Measurements from ENCODE around the gene NTRK3.

The NTRK3 gene

GRCh38 chr15:88048755-88049154 lies 207.8 kb downstream of the NTRK3 start:
- DNase-seq (ENCODE audit: low read depth): no peak
- TF ChIP-seq CTCF (IDR thresholded peaks at IDR 0.05; ENCODE audit: low read depth, low read length, missing control alignments): no peak
- in situ Hi-C loops (cut with HindIII; ENCODE audit: low sequenced_read_pairs): no loop called here
- H3K4me3 ChIP-seq (ENCODE audit: low read depth, low read length): no peak overlapping the region

DNA sequence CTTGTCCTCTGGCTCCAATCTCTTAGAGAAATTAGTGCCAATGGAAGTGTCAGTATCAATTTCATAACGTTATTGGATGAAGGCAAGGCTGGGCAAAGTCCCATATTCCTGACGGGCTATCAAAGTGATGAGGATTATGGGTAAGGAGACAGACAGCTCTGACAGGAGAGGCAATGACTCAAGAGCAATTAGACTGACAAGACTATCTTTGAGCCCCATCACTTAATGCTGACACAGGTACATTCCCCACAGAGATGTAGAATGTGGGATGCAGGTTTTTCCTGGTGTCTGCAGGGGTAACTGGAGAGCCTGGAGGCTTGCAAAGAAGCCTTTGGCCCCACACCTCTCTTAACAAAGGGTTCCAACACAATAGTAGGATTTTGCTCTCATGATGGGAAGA lies 208.3 kb downstream of the NTRK3 start:
- in situ Hi-C loops (cut with HindIII; ENCODE audit: low sequenced_read_pairs): no loop called here
- TF ChIP-seq CTCF (IDR thresholded peaks at IDR 0.05; ENCODE audit: low read depth, low read length, missing control alignments): no peak
- H3K4me3 ChIP-seq (ENCODE audit: low read depth, low read length): no peak overlapping the region
- DNase-seq (ENCODE audit: low read depth): no peak

DNA sequence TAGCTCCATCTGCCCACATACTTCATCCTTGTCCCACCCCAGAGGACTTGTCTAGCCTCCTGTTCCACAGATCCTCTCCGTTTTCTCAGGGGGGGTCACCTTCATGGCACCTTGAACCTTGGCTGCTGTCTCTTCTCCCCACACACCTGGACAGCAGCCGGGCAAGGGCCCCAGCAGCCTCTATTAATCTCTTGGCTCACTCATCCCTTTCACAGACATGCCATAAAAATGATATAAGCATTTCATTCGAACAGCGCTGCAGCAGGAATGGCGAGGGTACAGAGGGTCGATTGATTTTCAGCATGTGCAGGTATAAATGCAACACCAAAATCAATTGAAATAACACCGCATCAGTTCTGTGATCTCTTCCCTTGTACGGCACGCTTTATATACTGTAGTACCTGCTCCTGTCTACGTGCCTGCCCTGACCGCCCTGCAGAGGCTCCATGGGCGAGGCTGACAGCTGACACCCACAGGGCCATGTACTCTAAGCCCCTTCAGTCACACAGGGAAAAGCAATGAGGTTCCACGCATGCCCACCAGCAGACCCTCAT lies 209.9 kb downstream of the NTRK3 start:
- H3K4me3 ChIP-seq (ENCODE audit: low read depth, low read length): no peak overlapping the region
- in situ Hi-C loops (cut with HindIII; ENCODE audit: low sequenced_read_pairs): no loop called here
- no peak for TF ChIP-seq CTCF (IDR thresholded peaks at IDR 0.05; ENCODE audit: low read depth, low read length, missing control alignments)
- no peak for DNase-seq (ENCODE audit: low read depth)

DNA sequence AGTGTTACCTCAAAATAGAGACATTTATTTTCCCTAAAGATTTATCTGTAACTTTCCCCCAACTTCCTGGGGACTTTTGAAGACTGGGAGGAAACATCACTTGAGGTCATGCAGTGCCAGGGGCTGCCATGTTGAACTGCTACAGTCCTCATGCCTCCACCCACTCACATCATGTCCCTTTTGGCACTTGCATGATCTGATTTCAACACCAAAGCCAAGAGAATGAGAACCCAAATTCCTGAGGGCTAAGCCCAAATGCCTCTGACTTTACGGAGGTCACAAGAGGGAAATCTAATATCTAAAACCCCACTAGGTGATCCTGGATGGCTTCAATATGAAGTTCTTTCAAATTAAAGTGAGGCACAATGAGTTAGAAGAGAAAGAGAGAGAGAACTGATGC lies 213.1 kb downstream of the NTRK3 start:
- no peak for DNase-seq (ENCODE audit: low read depth)
- no peak overlapping the region for H3K4me3 ChIP-seq (ENCODE audit: low read depth, low read length)
- no peak for TF ChIP-seq CTCF (IDR thresholded peaks at IDR 0.05; ENCODE audit: low read depth, low read length, missing control alignments)
- in situ Hi-C loops (cut with HindIII; ENCODE audit: low sequenced_read_pairs): no loop called here

DNA sequence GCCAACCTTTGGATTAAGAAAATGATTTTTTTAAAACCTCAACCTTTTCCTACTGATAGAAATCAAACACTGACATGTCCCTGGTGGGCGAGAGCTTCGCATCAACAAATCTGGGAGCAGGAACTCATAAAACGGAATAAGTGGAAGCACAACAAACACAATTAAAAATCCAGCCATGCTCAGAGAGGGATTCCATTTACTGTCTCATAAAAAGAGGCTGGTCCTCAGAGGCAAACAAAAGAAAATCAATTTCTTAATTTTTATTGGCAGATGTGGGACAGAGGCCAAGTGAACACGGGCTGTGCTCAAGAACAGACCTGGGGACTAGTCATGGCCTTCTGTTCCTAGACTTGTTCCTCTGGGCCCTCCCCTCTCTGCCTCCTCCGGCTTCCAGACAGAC lies 214.5 kb downstream of the NTRK3 start:
- TF ChIP-seq CTCF (IDR thresholded peaks at IDR 0.05; ENCODE audit: low read depth, low read length, missing control alignments): no peak
- in situ Hi-C loops (cut with HindIII; ENCODE audit: low sequenced_read_pairs): no loop called here
- no peak overlapping the region for H3K4me3 ChIP-seq (ENCODE audit: low read depth, low read length)
- DNase-seq (ENCODE audit: low read depth): no peak

DNA sequence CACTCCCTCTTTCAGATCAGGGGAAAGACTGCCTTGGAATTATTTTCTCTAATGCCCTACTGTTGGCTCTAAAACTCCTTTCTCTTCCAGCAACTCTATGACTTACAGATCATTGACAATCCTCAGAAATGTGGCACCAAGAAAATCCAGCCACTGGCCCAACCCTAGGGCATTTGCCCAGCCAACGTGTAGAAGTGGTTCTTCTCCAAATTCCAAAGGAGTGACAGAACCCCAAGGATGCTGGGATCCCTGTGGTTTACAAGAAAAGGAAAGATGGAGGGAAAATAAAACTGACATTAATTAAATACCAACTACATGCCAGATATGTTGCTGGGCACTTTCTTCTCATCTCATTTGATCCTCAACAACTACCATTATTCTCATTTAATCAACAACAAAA lies 216.0 kb downstream of the NTRK3 start:
- in situ Hi-C loops (cut with HindIII; ENCODE audit: low sequenced_read_pairs): no loop called here
- no peak for TF ChIP-seq CTCF (IDR thresholded peaks at IDR 0.05; ENCODE audit: low read depth, low read length, missing control alignments)
- no peak overlapping the region for H3K4me3 ChIP-seq (ENCODE audit: low read depth, low read length)
- DNase-seq (ENCODE audit: low read depth): no peak

- in situ Hi-C loops (cut with HindIII; ENCODE audit: low sequenced_read_pairs): no loop called here
Measured at GRCh38 chr15:88038261-88038660, 218.3 kb downstream of the NTRK3 start.

More at GRCh38 chr15:88038261-88038660, 218.3 kb downstream of the NTRK3 start:
- no peak overlapping the region for H3K4me3 ChIP-seq (ENCODE audit: low read depth, low read length)
- no peak for DNase-seq (ENCODE audit: low read depth)
- TF ChIP-seq CTCF (IDR thresholded peaks at IDR 0.05; ENCODE audit: low read depth, low read length, missing control alignments): no peak
